Esophagus mucosa (tissue), 1 donor: ENCODE results near the gene ATP8B3. TPM values are rescaled to one million over a fixed set of nuclear protein-coding genes. Genes with fewer than 3 reads are reported as not detected.

ENCODE experiments used
- ATAC-seq: fragments of 200-7000 bp; cut with Tn5 transposase; one replicate; pipeline ENCODE4 v1.9.1; 2020
- total RNA-seq: library from RNA; stranded (reverse); gene quantifications from one replicate; pipeline ENCODE4 v1.2.4, GENCODE V29; 2023
- donor health status: DM: yes; HTN: yes; CAD: no.

ATP8B3 gene
- total RNA-seq, 1 donor from 2014 or later = 1.8 TPM

- ATAC-seq = peak; percentile 17
Measured at GRCh38 chr19:1796395-1797142, 15.5 kb downstream of the ATP8B3 start.

DNA sequence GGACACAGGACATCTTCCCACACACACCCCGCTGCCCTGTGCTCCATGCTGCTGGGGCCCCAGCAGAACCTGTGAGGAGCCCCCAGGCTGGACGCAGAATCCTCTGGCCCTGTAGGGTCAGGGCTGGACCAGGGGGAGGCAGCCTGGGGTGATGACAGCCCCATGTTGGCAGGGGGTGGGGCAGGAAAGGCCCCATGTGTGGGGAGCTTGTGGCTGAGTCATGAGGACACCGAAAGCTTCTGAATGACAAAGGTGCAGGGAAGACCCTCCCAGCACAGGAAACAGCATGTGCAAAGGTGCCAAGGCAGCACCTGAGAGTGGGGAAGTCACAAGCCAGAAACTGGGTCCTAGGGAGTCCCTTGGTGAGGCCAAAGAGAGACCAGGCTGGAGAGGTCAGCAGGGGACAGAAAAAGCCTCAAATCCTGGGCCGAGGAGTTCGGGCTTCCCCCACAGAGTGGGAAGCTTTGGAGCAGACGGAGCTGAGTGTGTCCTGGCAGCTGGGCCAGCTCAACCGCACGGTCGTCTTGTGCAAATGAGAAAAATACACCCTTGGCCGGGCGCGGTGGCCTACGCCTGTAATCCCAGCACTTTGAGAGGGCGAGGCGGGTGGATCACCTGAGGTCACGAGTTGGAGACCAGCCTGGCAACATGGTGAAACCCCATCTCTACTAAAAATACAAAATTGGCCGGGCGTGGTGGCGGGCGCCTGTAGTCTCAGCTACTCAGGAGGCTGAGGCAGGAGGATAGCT lies 17.5 kb downstream of the ATP8B3 start:
- no peak for ATAC-seq

DNA sequence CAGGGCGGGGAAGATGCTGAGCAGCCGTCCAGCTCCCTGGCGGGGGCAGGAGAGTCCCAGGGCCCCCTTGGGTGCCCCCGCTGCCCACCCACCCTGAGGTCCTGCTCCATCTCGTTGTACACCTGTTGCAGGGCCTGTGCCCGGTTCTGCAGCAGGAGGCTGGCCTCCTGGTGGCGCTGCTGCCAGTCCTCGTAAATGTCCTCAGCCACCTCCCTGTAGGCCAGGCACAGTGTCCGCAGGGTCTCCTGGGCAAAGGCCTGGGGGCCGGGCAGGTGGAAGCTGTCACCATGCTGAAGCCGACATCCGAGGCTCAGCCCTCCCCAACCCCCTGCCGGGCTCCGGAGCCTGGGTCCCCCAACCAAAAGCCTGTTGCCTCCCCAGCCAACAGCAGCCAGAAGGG lies 20.2 kb downstream of the ATP8B3 start:
- no peak for ATAC-seq

DNA sequence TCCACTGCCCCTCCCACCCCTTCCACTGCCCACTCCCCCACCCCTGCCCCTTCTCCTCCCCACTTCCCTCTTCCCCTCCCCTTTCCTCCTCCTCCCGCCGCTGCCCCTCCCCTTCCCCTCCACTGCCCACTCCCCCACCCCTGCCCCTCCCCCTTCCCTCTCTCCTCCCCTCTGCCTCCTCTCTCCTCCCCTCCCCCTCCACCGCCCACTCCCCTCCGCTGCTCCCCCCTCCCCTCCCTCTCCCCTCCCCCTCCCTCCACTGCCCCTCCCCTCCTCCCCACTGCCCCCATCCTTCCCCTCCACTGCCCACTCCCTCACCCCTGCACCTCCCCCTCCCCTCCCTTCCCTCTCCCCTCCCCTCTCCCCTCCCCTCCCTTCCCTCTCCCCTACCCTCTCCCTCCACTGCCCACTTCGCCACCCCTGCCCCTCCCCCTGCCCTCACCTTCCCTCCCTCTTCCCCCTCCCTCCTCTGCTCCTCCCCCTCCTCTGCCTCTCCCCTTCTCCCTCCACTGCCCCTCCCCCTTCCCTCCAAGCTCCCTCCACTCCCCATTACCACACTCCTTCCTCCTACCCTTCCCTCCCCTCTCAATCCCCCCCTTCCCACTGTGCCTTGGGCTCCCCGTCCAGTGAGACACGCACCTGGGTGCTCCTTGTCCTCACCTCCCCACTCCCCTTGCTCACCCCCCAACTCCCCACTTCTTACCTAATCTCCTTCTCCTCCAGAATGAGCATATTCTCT lies 21.9 kb downstream of the ATP8B3 start:
- no peak for ATAC-seq

GRCh38 chr19:1789261-1790041 lies 22.6 kb downstream of the ATP8B3 start:
- peak; percentile 15 for ATAC-seq

GRCh38 chr19:1787116-1787515 lies 25.0 kb downstream of the ATP8B3 start:
- no peak for ATAC-seq

DNA sequence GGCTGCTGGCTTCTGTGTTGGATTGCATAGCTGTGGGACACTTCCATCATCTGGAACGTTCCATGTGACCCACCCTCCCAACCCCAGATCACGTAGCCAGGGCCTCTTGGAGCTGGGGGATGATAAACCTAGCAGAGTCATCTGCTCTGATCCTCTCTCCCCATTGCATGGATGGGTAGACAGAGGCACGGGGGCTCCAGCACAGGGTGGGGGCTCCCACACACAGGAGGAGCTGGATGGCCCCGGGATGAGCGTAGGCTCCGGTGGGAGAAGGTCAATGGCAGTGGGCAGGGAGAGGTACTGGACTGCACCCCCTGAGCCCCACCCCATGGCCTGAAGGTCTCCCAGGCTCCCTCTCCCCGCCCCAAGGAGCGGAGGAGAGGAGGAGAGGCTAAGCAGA lies 25.4 kb downstream of the ATP8B3 start:
- peak; percentile 10 for ATAC-seq

DNA sequence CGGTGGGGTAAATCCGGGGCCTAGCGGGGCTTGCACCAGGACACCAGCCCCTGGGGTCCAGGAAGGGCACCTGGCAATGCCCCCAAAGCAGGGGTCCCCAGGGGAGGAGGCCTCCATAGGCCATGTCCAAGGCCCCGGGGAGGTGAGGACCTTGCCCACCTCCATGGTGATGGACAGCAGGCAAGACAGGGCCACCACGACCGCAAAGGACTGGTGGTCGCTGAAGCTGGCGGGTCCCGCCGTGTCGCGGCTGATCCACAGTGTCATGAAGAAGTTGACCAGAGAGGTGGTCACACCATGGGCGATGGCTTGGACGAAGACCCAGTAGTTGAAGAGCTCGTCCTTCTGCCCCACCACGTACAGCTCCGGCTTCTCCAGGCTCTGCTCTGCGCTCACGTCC lies 26.8 kb downstream of the ATP8B3 start:
- no peak for ATAC-seq

GRCh38 chr19:1783874-1784273 lies 28.2 kb downstream of the ATP8B3 start:
- ATAC-seq = no peak

DNA sequence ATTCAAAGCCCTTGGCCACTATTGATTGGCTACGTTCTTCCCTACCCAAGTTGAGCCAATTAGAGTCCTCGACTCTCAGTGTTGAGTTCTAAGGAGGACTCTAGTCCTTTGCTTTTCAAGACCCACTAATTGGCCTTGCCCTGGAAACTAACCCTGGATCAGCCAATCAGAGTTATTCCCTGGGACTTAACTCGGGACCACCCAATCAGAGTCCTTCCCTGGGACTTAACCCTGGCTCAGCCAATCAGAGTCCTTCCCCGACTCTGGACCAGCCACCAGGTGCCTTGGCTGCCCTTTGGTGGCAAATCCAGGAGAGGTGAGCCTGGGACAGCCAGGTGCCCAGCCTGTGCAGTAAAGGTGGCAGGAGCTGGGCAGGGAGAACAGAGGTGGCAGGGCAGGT lies 28.7 kb downstream of the ATP8B3 start:
- ATAC-seq = no peak

GRCh38 chr19:1782521-1782920 lies 29.6 kb downstream of the ATP8B3 start:
- no peak for ATAC-seq

DNA sequence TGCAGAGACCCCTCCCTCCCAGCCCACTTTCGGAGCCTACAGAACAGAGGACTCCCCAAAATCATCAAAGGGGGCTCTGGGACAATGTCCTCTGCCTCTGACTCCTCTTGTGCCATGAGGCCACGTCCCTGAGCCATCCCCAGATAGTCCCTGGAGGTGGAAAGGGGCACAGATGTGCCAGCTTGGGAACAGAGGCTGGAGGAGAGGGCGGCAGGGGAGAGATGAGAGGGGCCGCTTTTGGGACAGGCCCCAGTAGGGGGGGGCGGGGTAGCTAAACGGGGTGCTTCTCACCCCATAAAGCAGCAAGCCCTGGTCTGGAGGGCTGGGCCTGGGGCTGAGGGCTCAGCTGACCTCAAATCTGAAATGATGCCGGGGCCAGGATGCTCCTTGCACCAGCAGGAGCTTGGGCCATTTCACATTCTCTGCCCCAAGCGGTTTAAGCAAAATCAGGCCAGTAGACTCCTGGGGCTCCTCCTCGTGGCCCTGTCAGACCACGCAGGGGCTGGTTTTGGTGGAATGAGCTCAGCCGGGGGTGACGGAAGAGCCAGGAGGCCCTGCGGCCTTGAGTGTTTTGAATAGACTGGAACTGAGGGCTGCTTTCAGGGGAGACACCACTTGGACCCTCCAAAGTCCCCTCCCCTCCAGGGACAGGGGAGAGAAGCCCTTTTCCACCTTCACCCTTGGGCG lies 31.7 kb downstream of the ATP8B3 start:
- no peak for ATAC-seq

DNA sequence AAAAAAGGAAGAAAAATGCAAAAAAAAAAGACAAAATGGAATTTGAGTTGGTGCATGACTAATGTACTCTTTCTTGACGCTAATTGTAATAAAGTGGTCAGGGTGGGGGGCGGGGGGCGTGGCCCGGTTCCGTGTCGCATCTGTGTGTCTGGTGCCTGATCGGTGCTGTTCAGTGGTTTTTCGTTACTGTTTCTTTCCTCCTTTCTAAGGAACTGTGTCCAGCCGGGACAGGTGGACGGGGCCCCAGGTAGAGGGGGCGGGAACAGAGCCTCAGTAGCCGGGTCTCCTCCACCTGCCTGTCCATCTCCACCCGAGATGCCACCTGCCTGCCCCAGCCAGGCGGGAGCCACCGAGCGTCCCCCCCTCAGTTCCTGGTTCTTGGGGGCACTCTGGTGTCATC lies 32.5 kb downstream of the ATP8B3 start:
- ATAC-seq = no peak

- ATAC-seq = no peak
Measured at GRCh38 chr19:1777149-1777548, 34.9 kb downstream of the ATP8B3 start.

GRCh38 chr19:1776606-1777147 lies 35.4 kb downstream of the ATP8B3 start:
- no peak for ATAC-seq

DNA sequence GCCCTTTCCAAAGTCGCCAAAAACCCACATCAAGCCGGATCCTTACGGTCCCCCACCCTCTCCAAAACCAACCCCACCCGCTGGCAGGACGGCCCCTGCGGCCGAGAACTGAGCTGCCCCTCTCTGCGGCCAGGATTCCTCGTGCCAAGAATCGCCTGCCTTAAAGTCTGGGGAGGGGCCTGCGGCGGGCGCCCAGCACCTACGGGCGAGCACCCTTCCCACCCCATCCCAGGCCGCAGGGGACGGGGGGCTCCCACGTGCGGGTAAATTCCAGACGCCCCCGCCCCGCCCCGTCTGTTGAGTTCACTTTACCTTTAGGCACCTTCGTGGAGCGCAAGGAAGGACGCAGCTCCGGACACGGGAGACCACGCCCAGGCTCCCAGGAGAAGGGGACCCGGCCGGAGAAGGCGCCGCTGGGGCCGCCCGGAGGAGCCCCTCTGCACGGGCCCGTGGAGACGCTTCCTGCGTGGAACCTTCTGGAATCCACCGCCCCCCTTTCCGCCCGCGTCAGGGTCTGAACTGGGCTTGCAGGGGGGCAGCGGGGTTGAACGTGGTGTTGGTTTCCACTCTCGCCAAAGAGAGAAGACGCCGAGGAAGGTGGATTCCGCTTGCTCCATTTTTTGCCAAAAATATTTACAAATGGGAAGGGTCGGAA lies 36.0 kb downstream of the ATP8B3 start:
- ATAC-seq = no peak

GRCh38 chr19:1774989-1775772 lies 36.9 kb downstream of the ATP8B3 start:
- no peak for ATAC-seq

GRCh38 chr19:1773184-1773583 lies 38.9 kb downstream of the ATP8B3 start:
- peak; percentile 95 for ATAC-seq

DNA sequence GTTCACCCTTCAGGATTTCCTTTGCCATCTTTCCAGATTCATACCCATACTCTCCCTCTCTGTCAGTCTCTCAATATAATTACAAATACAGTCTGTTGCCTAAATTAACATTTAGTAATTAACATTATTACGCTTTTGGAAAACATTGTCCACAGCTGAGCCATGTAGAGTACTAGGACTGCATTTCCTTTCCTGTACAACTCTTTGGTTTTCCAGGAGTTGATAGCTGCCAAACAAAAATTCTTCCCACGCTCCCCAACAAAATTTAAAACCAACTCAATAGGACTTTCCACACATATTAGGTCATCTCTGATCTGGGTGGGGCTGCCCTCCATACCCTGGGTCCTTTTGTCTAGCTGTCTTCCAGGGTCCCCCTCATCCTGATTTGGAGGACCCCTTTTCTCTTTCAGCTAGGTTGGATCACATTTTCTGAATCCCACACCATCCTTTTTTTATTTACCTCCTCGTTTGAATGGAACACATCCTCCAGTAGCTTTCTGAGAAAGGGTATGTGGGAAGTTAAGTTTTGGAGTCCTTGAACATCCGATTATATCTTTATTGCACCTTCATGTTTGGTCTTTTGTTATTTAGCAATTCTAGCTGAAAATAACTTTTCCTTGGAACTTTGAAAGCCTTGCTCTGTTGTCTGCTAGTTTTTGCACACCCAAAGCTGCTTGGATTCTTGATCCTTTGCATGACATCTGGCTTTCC lies 41.1 kb downstream of the ATP8B3 start:
- no peak for ATAC-seq

DNA sequence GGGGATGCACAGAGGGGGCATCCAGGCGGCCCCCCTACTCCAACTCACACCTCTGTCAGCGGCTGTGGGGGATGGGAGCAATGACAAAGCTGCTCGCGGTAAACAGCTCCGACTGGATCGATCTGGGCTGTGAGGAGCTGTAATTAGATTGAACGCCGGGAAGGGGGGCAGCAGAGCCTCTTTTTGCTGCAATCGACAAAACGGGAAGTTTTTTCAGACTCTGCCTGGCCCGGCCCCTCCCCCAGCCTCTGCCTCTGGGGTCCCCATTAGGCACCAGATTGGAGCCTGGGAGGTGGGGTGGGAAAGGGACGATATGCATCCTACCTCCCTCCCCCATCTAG lies 42.5 kb downstream of the ATP8B3 start:
- no peak for ATAC-seq
